ENCODE results near the gene UMODL1.

UMODL1 gene

GRCh38 chr21:42146821-42147220, 75.7 kb downstream of the UMODL1 start:
- DNase-seq, result no peak
- Mint-ChIP-seq H3K9me3 (no peaks in the 10 kb centered on the region), H3K4me1 (peaks cover 24% of the 10 kb centered on the region), H3K27me3 (ENCODE audit: low read depth, poor library complexity) (peaks cover 3% of the 10 kb centered on the region), H3K36me3 (ENCODE audit: low read depth) (no peaks in the 10 kb centered on the region), H3K4me3 (no peak overlapping the region), H3K27ac (no peak overlapping the region)
- TF ChIP-seq, protein P1, sequence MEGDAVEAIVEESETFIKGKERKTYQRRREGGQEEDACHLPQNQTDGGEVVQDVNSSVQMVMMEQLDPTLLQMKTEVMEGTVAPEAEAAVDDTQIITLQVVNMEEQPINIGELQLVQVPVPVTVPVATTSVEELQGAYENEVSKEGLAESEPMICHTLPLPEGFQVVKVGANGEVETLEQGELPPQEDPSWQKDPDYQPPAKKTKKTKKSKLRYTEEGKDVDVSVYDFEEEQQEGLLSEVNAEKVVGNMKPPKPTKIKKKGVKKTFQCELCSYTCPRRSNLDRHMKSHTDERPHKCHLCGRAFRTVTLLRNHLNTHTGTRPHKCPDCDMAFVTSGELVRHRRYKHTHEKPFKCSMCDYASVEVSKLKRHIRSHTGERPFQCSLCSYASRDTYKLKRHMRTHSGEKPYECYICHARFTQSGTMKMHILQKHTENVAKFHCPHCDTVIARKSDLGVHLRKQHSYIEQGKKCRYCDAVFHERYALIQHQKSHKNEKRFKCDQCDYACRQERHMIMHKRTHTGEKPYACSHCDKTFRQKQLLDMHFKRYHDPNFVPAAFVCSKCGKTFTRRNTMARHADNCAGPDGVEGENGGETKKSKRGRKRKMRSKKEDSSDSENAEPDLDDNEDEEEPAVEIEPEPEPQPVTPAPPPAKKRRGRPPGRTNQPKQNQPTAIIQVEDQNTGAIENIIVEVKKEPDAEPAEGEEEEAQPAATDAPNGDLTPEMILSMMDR (IDR thresholded peaks at IDR 0.05), result no peak

- TF ChIP-seq, protein P1 (IDR thresholded peaks at IDR 0.05), result no peak
- no peak overlapping the region for H3K27ac Mint-ChIP-seq
- H3K4me1 Mint-ChIP-seq, result peaks cover 23% of the 10 kb centered on the region
- H3K36me3 Mint-ChIP-seq (ENCODE audit: low read depth), result no peaks in the 10 kb centered on the region
- H3K9me3 Mint-ChIP-seq, result no peaks in the 10 kb centered on the region
- DNase-seq, result no peak
- H3K4me3 Mint-ChIP-seq, result no peak overlapping the region
- H3K27me3 Mint-ChIP-seq (ENCODE audit: low read depth, poor library complexity), result peaks cover 3% of the 10 kb centered on the region
These were observed 76.4 kb downstream of the UMODL1 start for GRCh38 chr21:42147386-42148020.

GRCh38 chr21:42148097-42148496, 77.0 kb downstream of the UMODL1 start:
- H3K27me3 Mint-ChIP-seq (ENCODE audit: low read depth, poor library complexity), result peaks cover 3% of the 10 kb centered on the region
- TF ChIP-seq, protein P1 (IDR thresholded peaks at IDR 0.05), result no peak
- no peaks in the 10 kb centered on the region for H3K36me3 Mint-ChIP-seq (ENCODE audit: low read depth)
- no peak overlapping the region for H3K4me3 Mint-ChIP-seq
- H3K27ac Mint-ChIP-seq, result no peak overlapping the region
- H3K4me1 Mint-ChIP-seq, result peaks cover 23% of the 10 kb centered on the region
- H3K9me3 Mint-ChIP-seq, result no peaks in the 10 kb centered on the region
- DNase-seq, result no peak

DNA sequence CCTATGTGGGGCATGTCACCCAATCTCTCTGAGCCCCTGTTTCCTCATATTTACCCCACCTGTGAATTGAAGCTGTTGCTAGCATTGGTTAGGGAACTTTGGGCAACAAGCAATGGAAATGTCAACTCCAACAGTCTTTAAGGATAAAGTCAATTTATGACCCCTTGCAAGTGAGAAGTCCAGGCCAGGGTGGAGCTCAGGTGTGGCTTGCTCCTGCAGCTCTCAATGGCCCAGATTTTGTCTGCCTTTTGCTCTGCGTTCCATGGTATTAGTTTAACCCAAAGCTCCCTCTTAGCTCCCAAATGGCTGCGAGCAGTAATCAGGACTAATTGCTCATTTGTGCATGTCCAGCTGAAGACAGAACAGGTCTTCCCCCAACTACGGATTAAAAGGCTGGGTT, 77.5 kb downstream of the UMODL1 start:
- Mint-ChIP-seq H3K4me3 (no peak overlapping the region), H3K27ac (no peak overlapping the region), H3K36me3 (ENCODE audit: low read depth) (no peaks in the 10 kb centered on the region), H3K27me3 (ENCODE audit: low read depth, poor library complexity) (peaks cover 3% of the 10 kb centered on the region), H3K4me1 (peaks cover 23% of the 10 kb centered on the region), H3K9me3 (no peaks in the 10 kb centered on the region)
- no peak for DNase-seq
- TF ChIP-seq, protein P1 (IDR thresholded peaks at IDR 0.05), result no peak

- Mint-ChIP-seq H3K27me3 (ENCODE audit: low read depth, poor library complexity) (peaks cover 3% of the 10 kb centered on the region), H3K27ac (no peak overlapping the region), H3K9me3 (no peaks in the 10 kb centered on the region), H3K4me1 (peaks cover 24% of the 10 kb centered on the region), H3K36me3 (ENCODE audit: low read depth) (no peaks in the 10 kb centered on the region), H3K4me3 (no peak overlapping the region)
- TF ChIP-seq, protein P1 (IDR thresholded peaks at IDR 0.05), result no peak
- no peak for DNase-seq
These were observed 78.7 kb downstream of the UMODL1 start for GRCh38 chr21:42149656-42150473.
